MM.1S (cell line): ENCODE measurements around the gene SERPINF2.

ENCODE experiments used
- CTCF ChIP-seq: fragments of 300-600 bp; sonication (generic); IDR thresholded peaks from 2 replicates; pipeline ENCODE4 v1.5.1; 2016; ENCODE audit warnings: antibody characterized with exemption, low read length, mixed read lengths
- EZH2 ChIP-seq: fragments of 300-600 bp; sonication (generic); optimal IDR thresholded peaks from 2 replicates; pipeline ENCODE3; 2017; ENCODE audit warnings: low read depth, mild to moderate bottlenecking, antibody characterized with exemption, low read length, mixed read lengths
- EZH2phosphoT487 ChIP-seq: fragments of 300-600 bp; sonication (generic); IDR thresholded peaks from 2 replicates; pipeline ENCODE4 v1.6.1; 2018; ENCODE audit warnings: antibody characterized with exemption, low read length

DNA sequence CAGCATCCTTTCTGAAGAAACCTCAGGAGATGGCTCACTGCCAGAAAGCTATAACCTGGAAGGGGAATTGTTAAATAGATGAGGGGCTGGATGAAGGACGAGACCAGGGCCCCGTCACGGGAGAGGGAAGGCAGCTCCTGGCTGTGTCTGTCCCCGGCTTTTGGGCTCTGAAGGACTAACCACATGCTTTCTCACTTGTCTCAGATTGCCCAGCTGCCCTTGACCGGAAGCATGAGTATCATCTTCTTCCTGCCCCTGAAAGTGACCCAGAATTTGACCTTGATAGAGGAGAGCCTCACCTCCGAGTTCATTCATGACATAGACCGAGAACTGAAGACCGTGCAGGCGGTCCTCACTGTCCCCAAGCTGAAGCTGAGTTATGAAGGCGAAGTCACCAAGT is 33.7 kb downstream of the SERPINF2 start:
- TF ChIP-seq CTCF (no peak), EZH2 (no peak), EZH2phosphoT487 (no peak)
